Motor neuron (in vitro differentiated cells): ENCODE measurements around the gene ATG5. TPM values are rescaled to one million over a fixed set of nuclear protein-coding genes. Genes with fewer than 3 reads are reported as not detected.
"Not testable (repeated sequence)": the region's sequence is repeated elsewhere in the genome, so short reads cannot be mapped to it uniquely, and the experiment has no call there.

Source experiments
- ATAC-seq, 8 experiments: fragments of 200-7000 bp; cut with Tn5 transposase; replicated peaks in 6 of 8; 2 replicates each; pipeline ENCODE4 v1.8.0; 2021; ENCODE audit warnings: mild to moderate bottlenecking in 8 of 8, moderate library complexity in 8 of 8
- H3K27ac ChIP-seq, 2 donors: fragments of 250-450 bp; sonication (Bioruptor Pico); 2 replicates each; pipeline ENCODE4 v1.9.0; 2021; ENCODE audit warnings: antibody characterized with exemption in 2 of 2, mild to moderate bottlenecking in 2 of 2, moderate library complexity in 1 of 2
- H3K4me1 ChIP-seq, 2 donors: fragments of 250-450 bp; sonication (Bioruptor Pico); replicated peaks in 1 of 2; 2 replicates each; pipeline ENCODE4 v1.6.1; 2021; ENCODE audit warnings: antibody characterized with exemption in 2 of 2, mild to moderate bottlenecking in 2 of 2, moderate library complexity in 1 of 2
- H3K4me3 ChIP-seq, 5 donors: fragments of 250-450 bp; sonication (Bioruptor Pico); 2 replicates each; pipeline ENCODE4 v1.9.0; 2021; ENCODE audit warnings: antibody characterized with exemption in 5 of 5, mild to moderate bottlenecking in 5 of 5, moderate library complexity in 4 of 5
- WGBS, 10 experiments: fragments of 450-650 bp; shearing (Covaris generic); methylation state at CpG; one replicate each; pipeline ENCODE4 v1.0.0; 2022; 5-methylcytosine and 5-hydroxymethylcytosine counted together
- in situ Hi-C, 9 experiments: fragments of 400-800 bp; cut with MboI; loops; one replicate each; pipeline ENCODE4 v1.15.0; 2021; ENCODE audit warnings: low sequenced_read_pairs in 9 of 9, low pct_unique_long_range_greater_than_20kb in 2 of 9; ENCODE audit not compliant: unreplicated experiment in 9 of 9
- total RNA-seq, 8 experiments: library from RNA; unstranded; fragments of 300-600 nt; gene quantifications; 2 replicates each; pipeline versions ENCODE4 v1.2.3 to v1.2.4, GENCODE V29; 2022

The ATG5 gene
- total RNA-seq, 8 experiments from 2014 or later, result 19.3 to 39.2 (median 28.4) TPM

GRCh38 chr6:106252687-106253086 is 72.9 kb downstream of the ATG5 start:
- no peak overlapping the region for H3K4me3 ChIP-seq
- no peak overlapping the region for H3K27ac ChIP-seq
- H3K4me1 ChIP-seq, result peaks cover 5 to 10% of the 10 kb centered on the region in 2 donors
- ATAC-seq, result no peak
- WGBS, 10 experiments, result 80 to 100% (median 89%) methylated on average over 1 to 2 of the region's 2 CpGs; no CpG with 5 or more reads in 2 of the 10 experiments
- in situ Hi-C loops, result no loop called here

GRCh38 chr6:106251531-106252255 is 73.9 kb downstream of the ATG5 start:
- H3K4me1 ChIP-seq, H3K4me3 ChIP-seq, ATAC-seq, H3K27ac ChIP-seq, in situ Hi-C loops: not testable (repeated sequence)
- 72 to 100% (median 95%) methylated on average over 2 to 8 of the region's 8 CpGs for WGBS, 10 experiments

- Histone ChIP-seq H3K4me1 (peaks cover under 1 to 4% of the 10 kb centered on the region in 2 donors), H3K27ac (no peak overlapping the region), H3K4me3 (no peak overlapping the region)
- no peak for ATAC-seq
- 50 to 100% (median 90%) methylated on average over 2 to 4 of the region's 4 CpGs; no CpG with 5 or more reads in 2 of the 10 experiments for WGBS, 10 experiments
- in situ Hi-C loops, result no loop called here
Measured at GRCh38 chr6:106250953-106251352, 74.6 kb downstream of the ATG5 start.

- no peak for ATAC-seq
- Histone ChIP-seq H3K4me3 (no peak overlapping the region), H3K4me1 (no peaks in the 10 kb centered on the region), H3K27ac (no peak overlapping the region)
- in situ Hi-C loops, result no loop called here
- 13 to 100% (median 78%) methylated on average over 1 of the region's 1 CpG; no CpG with 5 or more reads in 1 of the 10 experiments for WGBS, 10 experiments
Measured at GRCh38 chr6:106249658-106250057, 75.9 kb downstream of the ATG5 start.

GRCh38 chr6:106247733-106248132 is 77.8 kb downstream of the ATG5 start:
- Histone ChIP-seq H3K4me1 (no peaks in the 10 kb centered on the region), H3K27ac (no peak overlapping the region), H3K4me3 (no peak overlapping the region)
- WGBS, 10 experiments, result 67 to 100% (median 82%) methylated on average over 1 to 4 of the region's 4 CpGs
- in situ Hi-C loops, result no loop called here
- peak in 1 of 8 experiments; percentile 38 for ATAC-seq

- Histone ChIP-seq H3K27ac (no peak overlapping the region), H3K4me1 (no peaks in the 10 kb centered on the region), H3K4me3 (no peak overlapping the region)
- in situ Hi-C loops, result no loop called here
- WGBS, 10 experiments, result 40 to 100% (median 76%) methylated on average over 1 to 3 of the region's 3 CpGs; no CpG with 5 or more reads in 1 of the 10 experiments
- no peak for ATAC-seq
Measured at GRCh38 chr6:106247293-106247692, 78.3 kb downstream of the ATG5 start.

GRCh38 chr6:106244931-106245330 is 80.6 kb downstream of the ATG5 start:
- in situ Hi-C loops, result no loop called here
- Histone ChIP-seq H3K4me1 (no peaks in the 10 kb centered on the region), H3K27ac (no peak overlapping the region), H3K4me3 (no peak overlapping the region)
- ATAC-seq, result no peak
- WGBS, 10 experiments, result 83 to 100% (median 100%) methylated on average over 1 of the region's 1 CpG; no CpG with 5 or more reads in 1 of the 10 experiments

GRCh38 chr6:106244521-106244920 is 81.0 kb downstream of the ATG5 start:
- 80 to 100% (median 100%) methylated on average over 1 of the region's 1 CpG; no CpG with 5 or more reads in 3 of the 10 experiments for WGBS, 10 experiments
- in situ Hi-C loops, result no loop called here
- ATAC-seq, result no peak

GRCh38 chr6:106243261-106243660 is 82.3 kb downstream of the ATG5 start:
- no peak for ATAC-seq
- H3K4me3 ChIP-seq, result no peak overlapping the region
- H3K27ac ChIP-seq, result no peak overlapping the region
- in situ Hi-C loops, result no loop called here
- no peaks in the 10 kb centered on the region for H3K4me1 ChIP-seq
- WGBS, 10 experiments, result 20 to 100% (median 89%) methylated on average over 1 to 4 of the region's 4 CpGs

More at GRCh38 chr6:106244521-106244920, 81.0 kb downstream of the ATG5 start:
- H3K27ac ChIP-seq, result no peak overlapping the region
- no peaks in the 10 kb centered on the region for H3K4me1 ChIP-seq
- no peak overlapping the region for H3K4me3 ChIP-seq

GRCh38 chr6:106241498-106241897 is 84.1 kb downstream of the ATG5 start:
- Histone ChIP-seq H3K4me1 (no peaks in the 10 kb centered on the region), H3K27ac (no peak overlapping the region), H3K4me3 (no peak overlapping the region)
- no peak for ATAC-seq
- in situ Hi-C loops, result no loop called here

- in situ Hi-C loops, result no loop called here
Measured at GRCh38 chr6:106237286-106237685, 88.3 kb downstream of the ATG5 start.

GRCh38 chr6:106229876-106230445 is 95.6 kb downstream of the ATG5 start:
- H3K27ac ChIP-seq, in situ Hi-C loops, H3K4me1 ChIP-seq, H3K4me3 ChIP-seq, ATAC-seq: not testable (repeated sequence)
- 20 to 100% (median 60%) methylated on average over 1 to 5 of the region's 5 CpGs; no CpG with 5 or more reads in 3 of the 10 experiments for WGBS, 10 experiments

More at GRCh38 chr6:106237286-106237685, 88.3 kb downstream of the ATG5 start:
- WGBS, 10 experiments, result 0 to 100% (median 100%) methylated on average over 1 of the region's 1 CpG; no CpG with 5 or more reads in 3 of the 10 experiments
- no peak overlapping the region for H3K27ac ChIP-seq
- no peak overlapping the region for H3K4me3 ChIP-seq
- no peaks in the 10 kb centered on the region for H3K4me1 ChIP-seq
- ATAC-seq, result peak in 2 of 8 experiments; percentile 27 to 42

- WGBS, 10 experiments, result 95 to 100% (median 100%) methylated on average over 2 to 11 of the region's 17 CpGs
- Histone ChIP-seq H3K4me3 (no peak overlapping the region), H3K4me1 (peaks cover 5 to 7% of the 10 kb centered on the region in 2 donors), H3K27ac (no peak overlapping the region)
- in situ Hi-C loops, result no loop called here
- ATAC-seq, result no peak
Measured at GRCh38 chr6:106227612-106228507, 97.7 kb downstream of the ATG5 start.
